HK-2 (cell line): Measurements from ENCODE around the gene C1QTNF9B.

Source experiments
- DNase-seq: peaks from one replicate; pipeline ENCODE4 v3.0.0-alpha.2; 2018; ENCODE audit not compliant: unreplicated experiment

Gene C1QTNF9B

GRCh38 chr13:23859455-23859854 lies 37.8 kb downstream of the C1QTNF9B start:
- DNase-seq: no peak

- no peak for DNase-seq
Measured at GRCh38 chr13:23858546-23858945, 38.8 kb downstream of the C1QTNF9B start.

GRCh38 chr13:23856008-23856750 lies 41.1 kb downstream of the C1QTNF9B start:
- no peak for DNase-seq

GRCh38 chr13:23855360-23855759 lies 41.9 kb downstream of the C1QTNF9B start:
- DNase-seq: no peak

- no peak for DNase-seq
Measured at GRCh38 chr13:23852351-23852750, 45.0 kb downstream of the C1QTNF9B start.

- no peak for DNase-seq
Measured at GRCh38 chr13:23851106-23851505, 46.2 kb downstream of the C1QTNF9B start.

- no peak for DNase-seq
Measured at GRCh38 chr13:23850134-23850533, 47.2 kb downstream of the C1QTNF9B start.

- DNase-seq: no peak
Measured at GRCh38 chr13:23849670-23850069, 47.6 kb downstream of the C1QTNF9B start.

GRCh38 chr13:23848646-23849141 lies 48.6 kb downstream of the C1QTNF9B start:
- DNase-seq: no peak

- DNase-seq: no peak
Measured at GRCh38 chr13:23848019-23848418, 49.3 kb downstream of the C1QTNF9B start.

GRCh38 chr13:23847497-23847896 lies 49.8 kb downstream of the C1QTNF9B start:
- DNase-seq: no peak

GRCh38 chr13:23845105-23845725 lies 52.1 kb downstream of the C1QTNF9B start:
- no peak for DNase-seq

GRCh38 chr13:23844132-23844531 lies 53.2 kb downstream of the C1QTNF9B start:
- DNase-seq: no peak

- no peak for DNase-seq
Measured at GRCh38 chr13:23843436-23843835, 53.9 kb downstream of the C1QTNF9B start.

- no peak for DNase-seq
Measured at GRCh38 chr13:23842406-23842805, 54.9 kb downstream of the C1QTNF9B start.
